GM11168 (cell line): ENCODE data around the gene LSM4.
"Not testable (repeated sequence)": the region's sequence is repeated elsewhere in the genome, so short reads cannot be mapped to it uniquely, and the experiment has no call there.

Experiments
- in situ Hi-C: fragments of 300-500 bp; cut with MboI; formaldehyde crosslinking; loops from one replicate; pipeline ENCODE4 v1.12.0; 2022; ENCODE audit warnings: low sequenced_read_pairs; ENCODE audit not compliant: unreplicated experiment

LSM4 gene

GRCh38 chr19:18322759-18323460 lies at the start of gene LSM4:
Gene LSM4 (minus strand): TSS chr19:18323076. CDS start chr19:18323020, 56 bp downstream.
- in situ Hi-C loops = loop anchor here (5.0 kb wide), 1 partner anchor 46 kb away; no protein-coding TSS in a partner anchor

GRCh38 chr19:18368504-18369222 lies 45.8 kb upstream of the LSM4 start:
- in situ Hi-C loops = no loop called here

- in situ Hi-C loops = no loop called here
Observed at GRCh38 chr19:18366021-18366435, 43.2 kb upstream of the LSM4 start.

GRCh38 chr19:18364826-18365528 lies 42.1 kb upstream of the LSM4 start:
- in situ Hi-C loops = no loop called here

GRCh38 chr19:18364277-18364825 lies 41.5 kb upstream of the LSM4 start:
- in situ Hi-C loops = not testable (repeated sequence)

GRCh38 chr19:18363787-18364186 lies 40.9 kb upstream of the LSM4 start:
- in situ Hi-C loops = no loop called here

- in situ Hi-C loops = no loop called here
Observed at GRCh38 chr19:18362934-18363542, 40.2 kb upstream of the LSM4 start.

DNA sequence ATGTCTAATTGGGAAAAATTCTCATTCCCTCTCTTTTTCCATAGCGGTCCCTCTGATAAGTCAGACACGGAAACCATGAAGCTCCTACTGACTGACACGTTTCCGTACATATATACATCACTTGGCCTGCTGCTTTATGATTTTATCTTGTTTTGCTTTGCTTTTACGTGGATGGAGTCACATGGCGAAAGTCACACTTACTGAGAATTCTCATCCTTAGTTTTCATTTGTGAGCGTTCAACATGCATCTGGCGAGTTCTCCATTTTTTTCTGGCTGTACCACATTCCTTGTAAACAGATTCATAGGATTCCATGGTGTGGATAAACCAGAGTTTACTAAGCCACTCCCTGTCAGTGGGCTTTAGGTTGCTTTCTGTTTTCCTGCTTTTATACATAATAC lies 38.8 kb upstream of the LSM4 start:
- in situ Hi-C loops = no loop called here

DNA sequence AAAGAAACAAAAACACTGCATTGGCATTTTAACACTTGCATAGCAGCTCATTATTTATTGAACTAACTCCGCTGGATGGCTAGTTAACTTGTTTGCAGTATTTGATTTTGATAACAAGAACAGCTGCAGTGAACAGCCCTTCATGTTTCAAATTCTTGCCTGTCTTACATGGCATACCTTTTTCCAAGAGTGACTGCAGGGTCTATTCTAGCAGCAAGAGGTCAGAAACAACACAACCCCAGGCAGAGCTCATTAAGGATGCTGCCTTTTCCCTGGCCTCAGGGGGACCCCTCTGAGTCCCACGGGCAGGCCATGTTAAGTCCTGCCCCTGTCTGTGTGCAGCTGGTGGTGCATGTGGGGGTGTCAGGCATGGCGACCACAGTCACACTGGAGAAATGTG lies 34.2 kb upstream of the LSM4 start:
- in situ Hi-C loops = no loop called here

- in situ Hi-C loops = not testable (repeated sequence)
Observed at GRCh38 chr19:18354743-18355142, 31.9 kb upstream of the LSM4 start.

DNA sequence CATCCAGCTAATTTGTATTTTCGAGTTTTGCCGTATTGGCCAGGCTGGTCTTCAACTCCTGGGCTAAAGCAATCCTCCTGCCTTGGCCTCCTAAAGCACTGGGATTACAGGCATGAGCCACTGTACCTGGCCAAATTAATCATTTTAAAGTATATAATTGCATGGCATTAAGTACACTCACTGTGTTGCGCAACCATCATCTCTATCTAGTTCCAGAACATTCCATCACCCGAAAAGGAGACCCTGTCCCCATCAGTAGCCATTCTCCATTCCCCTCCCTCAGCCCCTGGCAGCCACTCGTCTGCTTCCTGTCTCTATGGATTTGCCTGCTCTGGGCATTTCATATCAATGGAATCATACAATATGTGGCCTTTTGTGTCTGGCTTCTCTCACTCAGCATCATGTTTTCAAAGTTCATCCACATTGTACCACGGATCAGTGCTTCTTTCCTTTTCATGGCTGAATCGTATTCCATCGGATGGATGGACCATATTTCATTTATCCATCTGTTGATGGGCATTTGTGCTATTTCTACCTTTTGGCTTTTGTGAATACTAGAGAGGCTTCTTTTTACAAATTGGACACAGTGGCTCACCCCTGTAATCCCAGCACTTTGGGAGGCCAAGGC lies 30.6 kb upstream of the LSM4 start:
- in situ Hi-C loops = no loop called here

- in situ Hi-C loops = no loop called here
Observed at GRCh38 chr19:18351544-18351943, 28.7 kb upstream of the LSM4 start.

GRCh38 chr19:18350490-18350889 lies 27.6 kb upstream of the LSM4 start:
- in situ Hi-C loops = no loop called here

- in situ Hi-C loops = no loop called here
Observed at GRCh38 chr19:18349524-18350128, 26.8 kb upstream of the LSM4 start.

DNA sequence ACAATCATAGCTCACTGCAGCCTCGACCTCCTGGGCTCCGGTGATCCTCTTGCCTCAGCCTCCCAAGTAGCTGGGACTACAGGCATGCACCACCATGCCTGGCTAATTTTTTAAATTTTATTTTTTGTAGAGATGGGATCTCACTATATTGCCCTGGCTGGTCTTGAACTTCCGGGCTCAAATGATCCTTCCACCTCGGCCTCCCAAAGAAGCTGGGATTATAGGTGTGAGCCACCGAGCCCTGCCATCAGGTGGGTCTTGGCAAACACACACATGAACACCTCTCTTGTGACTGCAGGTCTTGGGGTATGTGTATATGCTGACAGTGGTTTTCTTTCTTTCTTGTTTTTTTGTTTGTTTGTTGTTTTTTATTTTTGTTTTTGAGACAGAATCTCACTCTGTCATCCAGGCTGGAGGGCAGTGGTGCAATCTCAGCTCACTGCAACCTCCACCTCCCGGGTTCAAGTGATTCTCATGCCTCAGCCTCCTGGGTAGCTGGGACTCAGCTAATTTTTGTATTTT lies 26.0 kb upstream of the LSM4 start:
- in situ Hi-C loops = not testable (repeated sequence)

- in situ Hi-C loops = no loop called here
Observed at GRCh38 chr19:18348171-18348570, 25.3 kb upstream of the LSM4 start.

- in situ Hi-C loops = no loop called here
Observed at GRCh38 chr19:18346091-18346490, 23.2 kb upstream of the LSM4 start.

- in situ Hi-C loops = no loop called here
Observed at GRCh38 chr19:18345296-18345695, 22.4 kb upstream of the LSM4 start.

- in situ Hi-C loops = loop anchor here (5.0 kb wide), 1 partner anchor 63 kb away; no protein-coding TSS in a partner anchor
Observed at GRCh38 chr19:18344582-18344950, 21.7 kb upstream of the LSM4 start.
